IMR-90 (cell line): ENCODE measurements around the gene CDKAL1. TPM values are rescaled to one million over a fixed set of nuclear protein-coding genes. Genes with fewer than 3 reads are reported as not detected.

Experiments used
- ATAC-seq: fragments of 200-7000 bp; cut with Tn5 transposase; 2 replicates; pipeline ENCODE4 v1.9.1; 2020; ENCODE audit warnings: low read depth, mild to moderate bottlenecking, moderate library complexity
- BruUV-seq: library from RNA; stranded (reverse); fragments of 400-500 nt; replicated peaks from 2 replicates; lab custom pipeline; 2021; lab: Mats Ljungman, UMichigan
- CTCF ChIA-PET: fragments of 300-600 bp; formaldehyde crosslinking; extraction: SDS; loops from one replicate; lab custom pipeline; 2021; ENCODE audit warnings: antibody characterized with exemption; lab: Yijun Ruan, JAX
- POLR2A ChIA-PET: fragments of 300-600 bp; sonication (Branson Sonifier 250); formaldehyde crosslinking; loops from one replicate; lab custom pipeline; 2022; ENCODE audit warnings: antibody characterized with exemption; ENCODE audit not compliant: unreplicated experiment; lab: Charles Lee
- DNase-seq: peaks from one replicate; pipeline ENCODE4 v3.0.0; 2013
- H2AFZ ChIP-seq: replicated peaks from 2 replicates; pipeline ENCODE3; 2013; ENCODE audit warnings: low read length, mild to moderate bottlenecking; ENCODE audit not compliant: poor library complexity
- H2AK5ac ChIP-seq: 2 replicates; pipeline ENCODE4 v1.6.1; 2013; ENCODE audit warnings: low read depth, low read length, inconsistent platforms
- H2AK9ac ChIP-seq: replicated peaks from 2 replicates; pipeline ENCODE3; 2013; ENCODE audit warnings: mild to moderate bottlenecking, low read depth, low read length, moderate library complexity; ENCODE audit not compliant: poor library complexity
- H2BK120ac ChIP-seq: 2 replicates; pipeline ENCODE4 v1.6.1; 2013; ENCODE audit warnings: low read depth, low read length, inconsistent platforms
- H2BK15ac ChIP-seq: 3 replicates; pipeline ENCODE4 v1.6.1; 2013; ENCODE audit warnings: low read depth, low read length, inconsistent platforms
- H2BK20ac ChIP-seq: 2 replicates; pipeline ENCODE4 v1.6.1; 2013; ENCODE audit warnings: low read depth, mild to moderate bottlenecking, inconsistent platforms, low read length, moderate library complexity
- H2BK5ac ChIP-seq: 2 replicates; pipeline ENCODE4 v1.6.1; 2013; ENCODE audit warnings: mild to moderate bottlenecking, low read depth, low read length, inconsistent platforms; ENCODE audit not compliant: poor library complexity, severe bottlenecking
- H3K14ac ChIP-seq: replicated peaks from 2 replicates; pipeline ENCODE4 v1.6.1; 2013; ENCODE audit warnings: low read depth, low read length, inconsistent platforms
- H3K18ac ChIP-seq: 2 replicates; pipeline ENCODE4 v1.6.1; 2013; ENCODE audit warnings: low read depth, low read length, control low read depth
- H3K23ac ChIP-seq: 2 replicates; pipeline ENCODE4 v1.6.1; 2013; ENCODE audit warnings: low read depth, low read length, inconsistent platforms
- H3K27ac ChIP-seq: 2 replicates; pipeline ENCODE4 v1.5.1; 2013; ENCODE audit warnings: mild to moderate bottlenecking, control low read depth, low read length; ENCODE audit not compliant: insufficient read depth
- H3K27me3 ChIP-seq: 2 replicates; pipeline ENCODE4 v1.6.1; 2013; ENCODE audit warnings: low read length; ENCODE audit not compliant: control insufficient read depth, insufficient read depth
- H3K36me3 ChIP-seq: 2 replicates; pipeline ENCODE4 v1.6.1; 2013; ENCODE audit warnings: low read length, mixed read lengths; ENCODE audit not compliant: control insufficient read depth, insufficient read depth
- H3K4ac ChIP-seq: 2 replicates; pipeline ENCODE4 v1.6.1; 2013; ENCODE audit warnings: low read depth, low read length, inconsistent platforms
- H3K4me1 ChIP-seq: 2 replicates; pipeline ENCODE4 v1.6.1; 2013; ENCODE audit warnings: low read length, mixed read lengths; ENCODE audit not compliant: control insufficient read depth, insufficient read depth
- H3K4me2 ChIP-seq: 2 replicates; pipeline ENCODE4 v1.6.1; 2013; ENCODE audit warnings: low read depth, mild to moderate bottlenecking, control low read depth, low read length, moderate library complexity
- H3K4me3 ChIP-seq: 2 replicates; pipeline ENCODE4 v1.5.1; 2013; ENCODE audit warnings: low read depth, mild to moderate bottlenecking, control low read depth, low read length, moderate library complexity; ENCODE audit not compliant: insufficient read depth
- H3K56ac ChIP-seq: 2 replicates; pipeline ENCODE4 v1.6.1; 2013; ENCODE audit warnings: low read length, inconsistent platforms; ENCODE audit not compliant: insufficient read depth; ENCODE audit errors: extremely low read depth
- H3K79me1 ChIP-seq, 2 experiments: 2 replicates each; pipeline ENCODE4 v1.6.1; 2013; ENCODE audit warnings: low read length in 2 of 2, inconsistent platforms in 1 of 2, low read depth in 1 of 2
- H3K9ac ChIP-seq: 2 replicates; pipeline ENCODE4 v1.6.1; 2013; ENCODE audit warnings: low read depth, low read length, control low read depth
- H3K9me1 ChIP-seq: 2 replicates; pipeline ENCODE4 v1.6.1; 2013; ENCODE audit warnings: low read length, inconsistent platforms; ENCODE audit not compliant: insufficient read depth
- H3K9me3 ChIP-seq: 2 replicates; pipeline ENCODE4 v1.6.1; 2013; ENCODE audit warnings: low read length; ENCODE audit not compliant: control insufficient read depth, insufficient read depth
- H4K20me1 ChIP-seq: 2 replicates; pipeline ENCODE4 v1.6.1; 2013; ENCODE audit warnings: low read length, inconsistent platforms; ENCODE audit not compliant: insufficient read depth
- H4K5ac ChIP-seq: 2 replicates; pipeline ENCODE4 v1.6.1; 2013; ENCODE audit warnings: mild to moderate bottlenecking, low read depth, low read length, control low read depth
- H4K8ac ChIP-seq, 2 experiments: 2 replicates each; pipeline ENCODE4 v1.6.1; 2013; ENCODE audit warnings: low read depth in 2 of 2, low read length in 2 of 2, control low read depth in 1 of 2, inconsistent platforms in 1 of 2
- H4K91ac ChIP-seq: 2 replicates; pipeline ENCODE4 v1.6.1; 2013; ENCODE audit warnings: low read depth, low read length, inconsistent platforms; ENCODE audit not compliant: insufficient read depth
- CHD1 ChIP-seq: IDR thresholded peaks from 2 replicates; pipeline ENCODE4 v1.6.1; 2012; ENCODE audit warnings: low read depth, low read length, improper control_type of control experiment
- MAFK ChIP-seq: IDR thresholded peaks from 2 replicates; pipeline ENCODE4 v1.6.1; 2012; ENCODE audit warnings: low read depth, low read length, improper control_type of control experiment
- MXI1 ChIP-seq: IDR thresholded peaks from 2 replicates; pipeline ENCODE4 v1.6.1; 2012; ENCODE audit warnings: low read depth, mild to moderate bottlenecking, low read length, moderate library complexity, borderline replicate concordance
- RAD21 ChIP-seq: IDR thresholded peaks from 2 replicates; pipeline ENCODE4 v1.6.1; 2012; ENCODE audit warnings: low read length, improper control_type of control experiment
- RFX5 ChIP-seq: IDR thresholded peaks from 2 replicates; pipeline ENCODE4 v1.8.0; 2012; ENCODE audit warnings: low read depth, mild to moderate bottlenecking, low read length, moderate library complexity
- SMC3 ChIP-seq: fragments of 150-350 bp; IDR thresholded peaks from 2 replicates; pipeline ENCODE4 v1.6.1; 2016; ENCODE audit warnings: low read depth, mild to moderate bottlenecking, antibody characterized with exemption, low read length, moderate library complexity
- WGBS, 2 experiments: methylation state at CpG; one replicate each; pipeline versions ENCODE4 v1.1.5 to v1.1.7; 2013; ENCODE audit warnings: missing lambda C conversion rate in 2 of 2; ENCODE audit not compliant: insufficient read length in 1 of 2; ENCODE audit errors: extremely low coverage in 2 of 2; 5-methylcytosine and 5-hydroxymethylcytosine counted together
- dilution Hi-C: fragments of 300-500 bp; cut with HindIII; formaldehyde crosslinking; loops from one replicate; pipeline ENCODE4 v1.14.3; 2018; ENCODE audit warnings: low sequenced_read_pairs; ENCODE audit not compliant: unreplicated experiment
- in situ Hi-C: fragments of 300-500 bp; cut with MboI; formaldehyde crosslinking; loops from 3 replicates; pipeline ENCODE4 v1.14.3; 2019; ENCODE audit warnings: low sequenced_read_pairs, inconsistent platforms, mixed read lengths
- intact Hi-C: fragments of 100-400 bp; cut with micrococcal nuclease; formaldehyde crosslinking; loops from 2 replicates; pipeline ENCODE4 v1.10.0; 2022
- polyA plus RNA-seq, 3 experiments: library from polyadenylated mRNA; depleted of rRNA; stranded (reverse); fragments of >200 nt; gene quantifications; 2 replicates each; pipeline ENCODE4 v1.2.3, GENCODE V29; 2012; ENCODE audit warnings: low replicate concordance in 1 of 3
- total RNA-seq: library from RNA; depleted of rRNA; stranded (reverse); fragments of >200 nt; gene quantifications from 2 replicates; pipeline ENCODE4 v1.2.3, GENCODE V29; 2012
- TF ChIP-seq, protein P1 (sequence below): fragments of 150-350 bp; IDR thresholded peaks from 2 replicates; pipeline ENCODE4 v1.6.1; 2016; ENCODE audit warnings: low read depth, mild to moderate bottlenecking, low read length, moderate library complexity, borderline replicate concordance

The CDKAL1 gene
- total and polyA plus RNA-seq, 2 of the 4 experiments (the other 2 are of a cell fraction), result 3.7 to 13.1 TPM

DNA sequence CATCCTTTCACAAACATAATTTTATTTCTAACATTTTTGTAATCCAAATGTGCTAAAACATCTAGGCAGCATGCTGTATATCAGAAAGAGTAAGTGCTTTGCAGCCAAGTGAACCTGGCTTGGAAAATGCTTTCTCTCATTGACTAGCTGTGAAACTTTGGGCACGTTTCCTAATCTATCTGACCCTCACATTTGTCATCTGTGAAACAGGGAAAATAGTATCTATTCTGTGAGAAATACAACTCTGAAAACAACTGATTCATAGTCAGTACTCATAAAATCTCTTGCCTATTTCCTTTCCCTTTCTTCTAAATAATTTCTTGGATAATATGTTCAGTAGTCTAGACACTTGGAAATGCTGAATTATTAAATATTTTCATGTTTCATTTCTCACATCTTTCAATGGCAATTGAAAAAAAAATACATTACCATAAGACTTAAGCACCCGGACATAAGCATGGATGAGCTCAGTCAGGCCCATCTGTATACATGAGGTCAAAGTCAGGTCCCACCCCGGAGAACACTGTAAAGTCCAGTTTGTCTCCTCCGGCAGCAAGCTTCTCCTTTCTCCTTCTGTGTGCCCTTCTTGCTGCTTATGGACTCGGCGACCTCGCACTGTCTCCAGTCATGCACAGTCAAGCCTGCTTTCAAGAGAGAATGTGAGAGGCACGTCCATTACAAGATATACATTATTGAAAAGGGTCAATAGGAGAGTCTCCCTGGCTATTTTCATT lies 604.2 kb downstream of the CDKAL1 start:
- H3K56ac ChIP-seq, result no peak overlapping the region
- no peak overlapping the region for H3K4ac ChIP-seq
- H3K9me3 ChIP-seq, result no peaks in the 10 kb centered on the region
- H3K23ac ChIP-seq, result no peak overlapping the region
- DNase-seq, result no peak
- intact Hi-C loops, result no loop called here
- 14% methylated on average over 1 of the region's 8 CpGs; no CpG with 5 or more reads in 1 of the 2 experiments for WGBS, 2 experiments
- H4K91ac ChIP-seq, result no peak overlapping the region
- no peak overlapping the region for H2BK20ac ChIP-seq
- no peak overlapping the region for H3K4me3 ChIP-seq
- no peak overlapping the region for H2AK9ac ChIP-seq
- H3K14ac ChIP-seq, result no peak overlapping the region
- H3K18ac ChIP-seq, result no peak overlapping the region
- no TSS peak for BruUV-seq
- H3K36me3 ChIP-seq, result no peaks in the 10 kb centered on the region
- no peak for ATAC-seq
- no peak overlapping the region for H4K5ac ChIP-seq
- no peaks in the 10 kb centered on the region; the same call in 1 of the 2 replicates for H3K9me1 ChIP-seq
- H4K8ac ChIP-seq, result no peak overlapping the region
- peaks cover 2% of the 10 kb centered on the region; the same call in 1 of the 2 replicates for H3K4me1 ChIP-seq
- dilution Hi-C loops, result no loop called here
- H3K79me1 ChIP-seq, result no peaks in the 10 kb centered on the region
- no peak overlapping the region for H2AK5ac ChIP-seq
- H2BK15ac ChIP-seq, result no peak overlapping the region
- no peak overlapping the region for H3K9ac ChIP-seq
- POLR2A ChIA-PET, result interaction anchor here (0.6 kb wide), 1 partner anchor 978 kb away, joined by 5 read pairs; no protein-coding TSS in a partner anchor
- no peak overlapping the region for H2AFZ ChIP-seq
- no peak overlapping the region for H2BK120ac ChIP-seq
- no peak overlapping the region for H3K27ac ChIP-seq
- in situ Hi-C loops, result no loop called here
- no peak for TF ChIP-seq CHD1
- TF ChIP-seq RAD21, result no peak
- TF ChIP-seq, protein P1, sequence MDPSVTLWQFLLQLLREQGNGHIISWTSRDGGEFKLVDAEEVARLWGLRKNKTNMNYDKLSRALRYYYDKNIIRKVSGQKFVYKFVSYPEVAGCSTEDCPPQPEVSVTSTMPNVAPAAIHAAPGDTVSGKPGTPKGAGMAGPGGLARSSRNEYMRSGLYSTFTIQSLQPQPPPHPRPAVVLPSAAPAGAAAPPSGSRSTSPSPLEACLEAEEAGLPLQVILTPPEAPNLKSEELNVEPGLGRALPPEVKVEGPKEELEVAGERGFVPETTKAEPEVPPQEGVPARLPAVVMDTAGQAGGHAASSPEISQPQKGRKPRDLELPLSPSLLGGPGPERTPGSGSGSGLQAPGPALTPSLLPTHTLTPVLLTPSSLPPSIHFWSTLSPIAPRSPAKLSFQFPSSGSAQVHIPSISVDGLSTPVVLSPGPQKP, result no peak
- TF ChIP-seq MXI1, result no peak
- no peak for TF ChIP-seq SMC3
- no peak for TF ChIP-seq MAFK
- TF ChIP-seq RFX5, result no peak
- H2BK5ac ChIP-seq, result no peak overlapping the region
- H3K27me3 ChIP-seq, result no peaks in the 10 kb centered on the region
- CTCF ChIA-PET, result interaction anchor here (0.9 kb wide), 1 partner anchor 27 kb away, joined by 3 read pairs; no protein-coding TSS in a partner anchor
- no peaks in the 10 kb centered on the region for H4K20me1 ChIP-seq
- no peak overlapping the region for H3K4me2 ChIP-seq
